IPS-20b (cell line): Measurements from ENCODE around the gene TSHZ3.
A peak's percentile ranks its signal among the peaks of the same experiment; 100 is the strongest.

ENCODE experiments used
- H3K27ac ChIP-seq: one replicate; pipeline ENCODE4 v1.5.1; 2013; ENCODE audit warnings: low read length
- H3K27me3 ChIP-seq: 2 replicates; pipeline ENCODE4 v1.6.1; 2013; ENCODE audit warnings: mild to moderate bottlenecking, low read length, inconsistent platforms; ENCODE audit not compliant: insufficient read depth
- H3K36me3 ChIP-seq: 2 replicates; pipeline ENCODE4 v1.6.1; 2013; ENCODE audit warnings: low read depth, mild to moderate bottlenecking, inconsistent platforms, low read length, moderate library complexity; ENCODE audit not compliant: insufficient read depth
- H3K4me1 ChIP-seq: 2 replicates; pipeline ENCODE4 v1.6.1; 2013; ENCODE audit warnings: mild to moderate bottlenecking, control low read depth, inconsistent platforms, low read length, moderate library complexity; ENCODE audit not compliant: insufficient read depth
- H3K4me3 ChIP-seq: 2 replicates; pipeline ENCODE4 v1.5.1; 2013; ENCODE audit warnings: mild to moderate bottlenecking, low read length, inconsistent platforms
- H3K9ac ChIP-seq: 2 replicates; pipeline ENCODE4 v1.6.1; 2013; ENCODE audit warnings: low read depth, mild to moderate bottlenecking, inconsistent platforms, low read length, moderate library complexity
- H3K9me3 ChIP-seq: 2 replicates; pipeline ENCODE4 v1.6.1; 2013; ENCODE audit warnings: mild to moderate bottlenecking, low read depth, low read length, inconsistent platforms; ENCODE audit not compliant: insufficient read depth

TSHZ3 gene

DNA sequence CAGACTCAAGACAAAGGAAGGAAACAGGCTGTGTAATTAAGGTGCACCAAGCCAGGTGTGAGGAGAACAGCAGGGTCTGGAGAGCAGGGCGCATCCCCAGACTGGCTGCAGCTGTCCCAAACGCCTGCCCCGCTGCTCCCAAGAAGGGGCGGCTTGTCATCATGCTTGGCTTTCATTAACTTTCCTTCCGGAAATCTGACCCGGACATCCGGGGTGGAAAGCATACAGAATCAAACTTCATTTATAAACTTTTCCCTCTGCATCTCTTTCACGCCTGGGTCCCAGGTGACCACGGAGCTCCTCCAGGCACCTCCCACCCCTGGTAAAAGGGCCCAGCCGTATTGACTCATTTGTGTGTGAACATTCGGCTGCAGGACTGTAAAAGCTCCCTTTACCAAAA, 31.7 kb downstream of the TSHZ3 start:
- Histone ChIP-seq H3K27me3 (no peaks in the 10 kb centered on the region), H3K4me1 (peaks cover 36% of the 10 kb centered on the region), H3K4me3 (no peak overlapping the region), H3K36me3 (no peaks in the 10 kb centered on the region), H3K27ac (no peak overlapping the region), H3K9ac (peak overlapping the region; percentile 33; the same call in 1 of the 2 replicates), H3K9me3 (no peaks in the 10 kb centered on the region)

DNA sequence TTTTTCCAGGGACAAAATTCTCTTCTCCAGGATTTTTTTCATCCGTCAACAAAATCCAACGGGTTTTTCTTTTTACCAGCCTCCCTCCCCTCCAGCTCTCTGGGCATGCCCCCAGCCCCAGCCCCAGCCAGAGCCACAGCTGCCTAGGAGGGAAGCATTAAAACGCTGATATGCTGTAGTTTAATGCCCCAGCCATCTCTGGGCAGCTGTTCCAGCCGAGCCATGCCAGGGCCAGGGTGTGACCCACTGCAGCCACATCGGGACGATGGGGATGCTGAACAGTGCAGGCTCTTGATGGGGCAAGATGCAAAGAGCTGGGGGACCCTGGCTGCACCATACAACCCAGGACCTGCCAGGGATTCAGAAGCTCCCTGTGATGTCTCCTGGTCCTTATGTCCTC, 32.1 kb downstream of the TSHZ3 start:
- Histone ChIP-seq H3K9ac (peak overlapping the region; percentile 54; the same call in 1 of the 2 replicates), H3K27ac (no peak overlapping the region), H3K9me3 (no peaks in the 10 kb centered on the region), H3K36me3 (no peaks in the 10 kb centered on the region), H3K4me1 (peaks cover 36% of the 10 kb centered on the region), H3K27me3 (no peaks in the 10 kb centered on the region), H3K4me3 (no peak overlapping the region)

DNA sequence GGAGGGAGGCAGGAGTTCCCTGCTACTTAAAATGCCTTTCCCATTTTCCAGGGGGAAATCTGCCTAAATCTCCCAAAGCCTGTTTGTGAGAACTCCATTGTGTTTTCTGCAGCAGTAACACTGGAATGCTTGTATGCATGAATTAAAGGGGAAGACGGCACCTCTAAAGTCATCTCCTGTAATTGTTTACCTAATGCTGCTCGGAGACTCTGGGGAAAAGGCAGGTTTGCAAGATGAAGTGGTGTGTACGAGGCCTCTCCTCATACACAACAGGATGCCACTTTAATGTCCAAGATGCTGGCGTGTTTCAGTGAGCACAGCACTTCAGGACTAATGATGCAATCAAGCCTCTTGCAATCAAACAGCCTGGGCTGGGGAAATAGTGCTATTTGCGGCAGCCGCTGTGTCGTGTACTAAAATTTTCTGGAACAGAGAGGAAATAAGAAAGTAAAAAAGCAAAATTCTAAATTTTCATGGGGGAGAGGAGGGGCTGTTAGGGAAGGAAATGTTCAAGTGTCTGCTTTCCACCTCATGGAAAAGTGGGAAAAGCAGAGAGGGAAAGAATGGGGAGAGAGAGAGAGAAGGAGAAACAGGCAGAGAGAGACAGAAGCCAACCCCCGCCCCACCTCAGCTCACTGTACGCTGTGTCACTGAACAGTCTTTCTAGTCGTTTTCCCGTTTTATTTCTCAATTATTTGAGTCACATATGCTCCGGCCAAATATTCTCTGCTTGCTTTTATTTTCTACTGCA, 32.9 kb downstream of the TSHZ3 start:
- Histone ChIP-seq H3K9me3 (no peaks in the 10 kb centered on the region), H3K4me1 (peaks cover 36% of the 10 kb centered on the region), H3K9ac (peak overlapping the region; percentile 54), H3K4me3 (peak overlapping the region; percentile 2; the same call in 1 of the 2 replicates), H3K36me3 (no peaks in the 10 kb centered on the region), H3K27ac (no peak overlapping the region), H3K27me3 (no peaks in the 10 kb centered on the region)

DNA sequence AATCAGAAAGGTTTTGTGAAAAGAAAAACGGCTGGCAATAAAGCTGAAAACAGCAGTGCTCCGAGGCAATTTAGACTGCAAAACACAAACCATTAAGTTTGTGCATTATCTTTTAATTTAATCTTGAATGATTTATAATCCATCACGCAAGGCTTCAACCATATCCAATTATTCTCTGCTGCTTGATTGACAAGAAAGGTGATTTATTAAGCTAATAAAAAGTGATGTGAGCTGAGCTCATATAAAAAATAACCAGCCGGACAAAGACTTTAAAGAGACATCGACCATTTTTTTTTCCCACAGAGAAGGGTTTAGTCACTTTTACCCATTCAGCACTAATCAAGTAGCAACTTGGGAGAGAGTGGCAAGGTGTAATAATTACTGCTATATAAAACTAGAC, 33.6 kb downstream of the TSHZ3 start:
- Histone ChIP-seq H3K4me1 (peaks cover 36% of the 10 kb centered on the region), H3K4me3 (no peak overlapping the region), H3K27ac (no peak overlapping the region), H3K9ac (peak overlapping the region; percentile 54; the same call in 1 of the 2 replicates), H3K27me3 (no peaks in the 10 kb centered on the region), H3K9me3 (no peaks in the 10 kb centered on the region), H3K36me3 (no peaks in the 10 kb centered on the region)

DNA sequence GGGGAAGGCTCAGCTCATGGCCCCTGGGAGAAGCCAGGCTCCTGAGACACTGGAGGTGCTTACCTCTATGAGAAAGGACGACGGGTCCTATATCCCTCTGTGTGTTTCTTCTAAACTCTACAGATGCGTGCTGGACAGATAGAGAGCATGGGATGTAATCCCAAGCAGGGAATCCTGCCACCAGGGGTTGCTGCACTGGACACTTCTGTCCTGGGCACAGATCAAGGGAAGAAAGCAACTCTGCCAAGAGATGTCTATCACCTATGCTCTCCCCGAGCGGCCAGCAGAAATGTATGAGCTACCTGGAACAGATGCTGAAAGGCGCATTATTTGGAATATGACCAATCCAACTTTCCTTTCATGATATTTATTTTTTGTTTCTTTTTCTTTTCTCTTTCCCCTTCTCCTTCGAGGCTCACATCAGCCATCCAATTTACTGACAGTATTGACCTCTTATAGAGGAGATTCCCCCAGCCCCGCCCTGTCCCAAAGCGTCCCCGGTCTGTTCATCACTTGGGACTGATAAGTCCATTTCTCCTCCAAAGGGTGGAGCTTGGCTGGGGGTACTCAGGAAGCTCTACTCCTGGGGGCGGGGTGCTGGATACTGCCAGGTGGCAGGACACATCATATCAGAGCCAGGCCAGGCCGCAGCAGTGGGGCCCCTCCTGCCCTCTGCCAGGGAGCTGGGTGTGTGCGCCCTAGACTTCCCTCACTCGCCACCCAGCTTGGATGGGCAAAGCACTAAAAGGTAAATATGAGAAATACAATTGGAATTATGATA, 34.2 kb downstream of the TSHZ3 start:
- Histone ChIP-seq H3K27me3 (no peaks in the 10 kb centered on the region), H3K27ac (no peak overlapping the region), H3K9ac (no peak overlapping the region), H3K36me3 (no peaks in the 10 kb centered on the region), H3K9me3 (no peaks in the 10 kb centered on the region), H3K4me3 (no peak overlapping the region), H3K4me1 (peaks cover 36% of the 10 kb centered on the region)

DNA sequence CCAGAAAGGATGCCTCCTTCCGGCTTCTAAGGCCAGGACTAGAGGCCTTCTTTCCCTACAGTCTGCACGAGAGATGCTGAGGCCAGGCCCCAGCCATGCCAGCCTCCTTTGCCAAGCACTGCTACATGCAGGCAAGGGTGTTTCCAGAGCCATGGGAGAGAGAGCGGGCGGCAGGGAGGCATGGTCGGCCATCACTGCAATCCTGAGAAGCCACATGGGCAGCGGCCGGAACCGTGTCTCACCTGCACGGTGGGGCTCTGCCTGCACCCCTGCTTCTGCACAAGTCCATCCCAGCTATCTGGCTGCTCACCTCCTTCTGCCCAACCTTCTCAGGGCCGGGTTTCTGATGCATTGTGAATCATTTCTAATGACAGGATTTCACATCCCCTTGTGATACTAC, 35.1 kb downstream of the TSHZ3 start:
- H3K4me1 ChIP-seq: peaks cover 29% of the 10 kb centered on the region
- no peaks in the 10 kb centered on the region for H3K9me3 ChIP-seq
- H3K27ac ChIP-seq: no peak overlapping the region
- no peak overlapping the region for H3K4me3 ChIP-seq
- H3K36me3 ChIP-seq: no peaks in the 10 kb centered on the region
- no peaks in the 10 kb centered on the region for H3K27me3 ChIP-seq
- H3K9ac ChIP-seq: no peak overlapping the region

DNA sequence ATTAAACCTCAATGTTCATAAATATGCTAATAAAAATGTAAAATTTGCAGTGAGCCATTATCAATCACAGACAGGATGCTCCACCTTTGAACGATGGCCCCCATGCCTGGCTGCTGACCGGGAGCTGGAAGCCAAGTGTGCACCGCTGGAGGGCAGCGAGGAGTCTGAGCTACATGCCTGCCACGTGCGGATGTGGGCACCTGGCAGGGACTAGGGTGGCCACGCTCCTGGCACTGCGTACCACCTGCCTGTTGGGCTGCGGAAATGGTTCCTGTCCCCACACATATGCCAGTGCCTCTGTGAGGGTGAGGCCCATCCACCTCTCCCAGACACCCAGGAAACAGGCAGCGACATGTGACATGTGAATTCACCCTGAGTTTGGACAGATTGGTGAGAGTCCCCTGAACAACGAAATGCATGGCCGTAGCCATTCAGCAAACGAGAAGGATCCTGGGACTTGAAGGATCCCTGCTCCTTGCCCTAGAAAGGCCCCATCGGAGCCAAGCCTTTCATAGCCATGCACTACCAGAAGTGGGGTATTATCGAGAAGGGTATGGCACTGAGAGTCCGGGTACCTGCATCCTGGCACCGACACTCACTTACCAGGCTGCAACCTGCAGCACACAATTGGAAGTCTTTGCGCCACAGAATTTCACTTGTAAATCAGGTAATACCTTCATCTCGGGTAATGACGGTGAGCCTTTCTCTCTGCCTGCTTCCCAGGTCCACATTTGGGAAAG, 35.8 kb downstream of the TSHZ3 start:
- Histone ChIP-seq H3K4me3 (no peak overlapping the region), H3K9ac (no peak overlapping the region), H3K36me3 (no peaks in the 10 kb centered on the region), H3K27me3 (no peaks in the 10 kb centered on the region), H3K4me1 (peaks cover 22% of the 10 kb centered on the region), H3K27ac (no peak overlapping the region), H3K9me3 (no peaks in the 10 kb centered on the region)

DNA sequence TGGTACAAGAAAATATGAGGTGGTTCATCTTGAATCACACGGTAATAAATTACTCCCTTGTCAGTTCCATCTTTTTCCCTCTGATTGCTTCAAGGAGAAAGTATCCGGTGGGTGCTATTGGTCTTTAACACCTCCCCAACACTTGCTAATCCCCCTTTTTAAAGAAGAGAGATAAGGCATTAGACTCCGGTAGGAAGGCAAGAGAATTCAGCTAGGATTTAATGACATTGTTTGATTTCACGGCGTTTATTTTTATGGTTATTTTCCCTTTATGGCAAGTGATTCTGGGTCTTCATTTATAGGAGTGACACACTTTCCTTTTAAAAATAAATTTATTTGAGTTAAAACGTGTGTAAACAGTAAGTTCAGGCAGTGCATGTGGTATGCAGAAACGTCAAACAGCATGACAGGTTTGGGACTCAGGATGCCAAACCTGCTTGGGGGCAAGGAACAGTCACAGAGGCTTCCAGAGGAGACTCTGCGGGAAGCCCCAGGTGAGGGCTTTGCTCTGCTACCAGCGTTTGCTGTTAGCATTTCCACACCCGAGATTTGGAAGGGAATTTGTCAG, 36.5 kb downstream of the TSHZ3 start:
- no peaks in the 10 kb centered on the region for H3K36me3 ChIP-seq

DNA sequence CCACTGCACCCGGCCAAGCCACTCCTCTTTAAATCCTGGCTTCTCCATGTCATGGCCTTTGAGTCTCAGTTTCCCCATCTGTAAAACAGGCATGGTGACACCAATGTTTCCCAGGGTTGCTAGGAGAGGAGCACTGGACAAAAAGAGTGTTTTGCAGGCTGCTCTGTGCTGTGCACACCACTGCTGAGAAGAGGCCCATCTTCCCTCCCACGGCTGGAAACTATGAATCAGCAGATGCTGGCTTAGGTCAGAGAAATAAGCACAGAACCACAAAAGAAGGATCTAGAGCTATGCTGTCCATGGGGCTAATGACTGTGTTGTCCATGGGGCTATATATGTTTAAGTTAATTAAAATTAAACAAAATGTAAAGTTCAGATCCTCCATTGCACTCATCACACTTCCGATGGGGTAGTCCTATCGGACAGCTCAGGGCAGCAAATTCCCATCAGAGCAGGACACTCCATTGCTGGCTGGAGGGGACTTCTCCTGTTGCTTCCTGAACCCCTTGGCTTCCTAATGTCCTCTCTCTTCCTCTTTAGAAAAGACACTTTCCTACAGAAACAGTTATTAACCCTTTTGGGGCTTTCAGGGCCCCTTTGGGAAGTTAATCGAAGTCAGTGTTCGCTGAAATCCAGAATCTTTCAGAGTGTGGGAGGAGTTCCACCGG, 37.1 kb downstream of the TSHZ3 start:
- Histone ChIP-seq H3K9ac (no peak overlapping the region), H3K36me3 (no peaks in the 10 kb centered on the region), H3K4me1 (peaks cover 15% of the 10 kb centered on the region; the same call in 1 of the 2 replicates), H3K27me3 (no peaks in the 10 kb centered on the region), H3K4me3 (no peak overlapping the region), H3K9me3 (no peaks in the 10 kb centered on the region), H3K27ac (no peak overlapping the region)

More for the DNA sequence above, 36.5 kb downstream of the TSHZ3 start:
- H3K4me3 ChIP-seq: no peak overlapping the region
- H3K4me1 ChIP-seq: peaks cover 22% of the 10 kb centered on the region
- H3K9me3 ChIP-seq: no peaks in the 10 kb centered on the region
- H3K27ac ChIP-seq: no peak overlapping the region
- no peak overlapping the region for H3K9ac ChIP-seq
- no peaks in the 10 kb centered on the region for H3K27me3 ChIP-seq

DNA sequence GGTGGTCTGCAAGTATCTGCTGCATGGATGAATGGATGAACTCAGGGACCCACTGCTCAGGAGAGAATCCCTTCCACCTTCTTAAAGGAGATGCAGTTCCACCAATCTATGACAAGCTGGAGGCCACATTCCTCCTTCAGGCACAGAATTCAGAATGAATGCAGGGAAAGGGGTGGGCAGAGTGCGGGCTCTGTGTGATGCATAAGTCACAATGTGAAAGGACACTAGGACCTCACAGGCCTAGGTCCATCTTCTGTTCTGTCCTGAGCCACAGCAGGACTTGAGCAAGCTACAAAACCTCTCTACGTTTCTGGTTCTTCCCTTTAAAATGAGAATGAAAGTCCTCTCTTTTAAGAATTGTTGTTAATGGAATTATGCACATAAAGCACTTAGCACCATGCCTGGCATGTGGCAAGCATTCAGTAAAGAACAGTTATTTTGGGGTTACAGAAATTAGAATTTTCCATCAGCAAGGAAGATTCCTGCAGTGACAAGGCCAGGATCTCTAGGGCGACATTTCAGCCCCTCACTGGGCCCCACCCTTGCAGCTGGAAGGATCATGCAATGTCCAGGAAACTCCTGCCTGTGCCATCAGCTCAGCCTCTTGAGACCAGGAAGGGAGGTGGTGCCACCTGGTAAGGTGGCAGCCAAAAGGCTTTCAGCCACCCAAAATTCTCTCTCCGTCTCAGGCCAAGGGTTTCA, 38.7 kb downstream of the TSHZ3 start:
- Histone ChIP-seq H3K36me3 (no peaks in the 10 kb centered on the region), H3K27me3 (no peaks in the 10 kb centered on the region), H3K4me1 (peaks cover 3% of the 10 kb centered on the region; the same call in 1 of the 2 replicates), H3K4me3 (no peak overlapping the region), H3K9me3 (no peaks in the 10 kb centered on the region), H3K27ac (no peak overlapping the region), H3K9ac (no peak overlapping the region)
